NK-92 (cell line): Measurements from ENCODE around the gene RASGRF2.

ENCODE experiments used
- DNase-seq: peaks from one replicate; lab custom pipeline; 2025; ENCODE audit not compliant: unreplicated experiment; lab: John Stamatoyannopoulos, UW

Gene RASGRF2, protein sequence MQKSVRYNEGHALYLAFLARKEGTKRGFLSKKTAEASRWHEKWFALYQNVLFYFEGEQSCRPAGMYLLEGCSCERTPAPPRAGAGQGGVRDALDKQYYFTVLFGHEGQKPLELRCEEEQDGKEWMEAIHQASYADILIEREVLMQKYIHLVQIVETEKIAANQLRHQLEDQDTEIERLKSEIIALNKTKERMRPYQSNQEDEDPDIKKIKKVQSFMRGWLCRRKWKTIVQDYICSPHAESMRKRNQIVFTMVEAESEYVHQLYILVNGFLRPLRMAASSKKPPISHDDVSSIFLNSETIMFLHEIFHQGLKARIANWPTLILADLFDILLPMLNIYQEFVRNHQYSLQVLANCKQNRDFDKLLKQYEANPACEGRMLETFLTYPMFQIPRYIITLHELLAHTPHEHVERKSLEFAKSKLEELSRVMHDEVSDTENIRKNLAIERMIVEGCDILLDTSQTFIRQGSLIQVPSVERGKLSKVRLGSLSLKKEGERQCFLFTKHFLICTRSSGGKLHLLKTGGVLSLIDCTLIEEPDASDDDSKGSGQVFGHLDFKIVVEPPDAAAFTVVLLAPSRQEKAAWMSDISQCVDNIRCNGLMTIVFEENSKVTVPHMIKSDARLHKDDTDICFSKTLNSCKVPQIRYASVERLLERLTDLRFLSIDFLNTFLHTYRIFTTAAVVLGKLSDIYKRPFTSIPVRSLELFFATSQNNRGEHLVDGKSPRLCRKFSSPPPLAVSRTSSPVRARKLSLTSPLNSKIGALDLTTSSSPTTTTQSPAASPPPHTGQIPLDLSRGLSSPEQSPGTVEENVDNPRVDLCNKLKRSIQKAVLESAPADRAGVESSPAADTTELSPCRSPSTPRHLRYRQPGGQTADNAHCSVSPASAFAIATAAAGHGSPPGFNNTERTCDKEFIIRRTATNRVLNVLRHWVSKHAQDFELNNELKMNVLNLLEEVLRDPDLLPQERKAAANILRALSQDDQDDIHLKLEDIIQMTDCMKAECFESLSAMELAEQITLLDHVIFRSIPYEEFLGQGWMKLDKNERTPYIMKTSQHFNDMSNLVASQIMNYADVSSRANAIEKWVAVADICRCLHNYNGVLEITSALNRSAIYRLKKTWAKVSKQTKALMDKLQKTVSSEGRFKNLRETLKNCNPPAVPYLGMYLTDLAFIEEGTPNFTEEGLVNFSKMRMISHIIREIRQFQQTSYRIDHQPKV (N-terminal part only)

DNA sequence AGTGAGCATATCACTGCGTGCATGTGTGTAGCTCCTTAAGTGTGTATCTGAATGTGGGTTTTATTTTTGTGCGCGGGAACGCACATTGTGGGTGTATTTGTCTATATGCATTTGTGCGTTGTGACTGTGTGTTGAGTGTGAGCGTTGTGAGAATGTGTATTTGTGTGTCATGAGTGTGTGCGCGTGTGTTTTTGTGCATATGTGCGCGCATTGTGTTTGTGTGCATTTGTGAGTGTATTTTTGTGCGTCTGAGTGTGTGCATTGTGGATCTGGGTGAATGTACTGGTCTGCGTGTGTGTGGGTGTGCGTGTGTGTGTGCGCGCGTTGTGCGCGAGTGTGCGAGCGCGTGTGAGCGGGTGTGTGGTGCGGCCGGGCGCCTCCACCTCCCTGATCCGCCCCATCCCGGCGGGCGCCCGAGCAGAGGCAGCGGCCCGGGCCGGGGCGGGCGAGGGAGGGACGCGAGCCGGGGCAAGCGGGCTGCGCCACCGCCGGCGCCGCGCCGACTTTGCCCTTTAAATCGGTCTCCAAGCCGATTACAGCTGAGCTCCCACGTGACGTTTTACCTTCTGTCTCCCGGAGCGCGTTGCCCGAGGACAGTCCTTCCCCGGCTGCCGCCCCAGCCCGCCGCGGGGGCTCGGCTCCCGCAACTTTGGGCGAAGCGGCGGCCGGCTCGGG is at the start of gene RASGRF2:
TSS of gene RASGRF2 (plus strand) at position 596 of the 675 bp plus-strand sequence. CDS start 376 bp downstream, outside the sequence.
- DNase-seq, result no peak

DNA sequence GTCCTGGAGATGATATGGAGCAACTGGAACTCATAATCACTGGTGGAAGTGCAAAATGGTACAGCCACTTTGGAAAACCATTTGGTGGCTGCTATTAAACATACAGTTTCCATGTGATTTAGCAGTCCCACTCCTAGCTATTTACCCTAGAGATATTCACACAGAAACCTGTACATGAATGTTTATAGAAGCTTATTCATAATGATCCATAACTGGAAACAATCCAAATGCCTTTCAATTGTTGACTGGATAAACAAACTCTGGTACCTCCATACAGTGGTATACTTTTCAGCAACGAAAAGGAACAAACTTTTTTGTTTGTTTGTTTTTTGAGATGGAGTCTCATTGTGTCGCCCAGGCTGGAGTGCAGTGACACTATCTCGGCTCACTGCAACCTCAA is 47.7 kb upstream of the RASGRF2 start:
- no peak for DNase-seq

DNA sequence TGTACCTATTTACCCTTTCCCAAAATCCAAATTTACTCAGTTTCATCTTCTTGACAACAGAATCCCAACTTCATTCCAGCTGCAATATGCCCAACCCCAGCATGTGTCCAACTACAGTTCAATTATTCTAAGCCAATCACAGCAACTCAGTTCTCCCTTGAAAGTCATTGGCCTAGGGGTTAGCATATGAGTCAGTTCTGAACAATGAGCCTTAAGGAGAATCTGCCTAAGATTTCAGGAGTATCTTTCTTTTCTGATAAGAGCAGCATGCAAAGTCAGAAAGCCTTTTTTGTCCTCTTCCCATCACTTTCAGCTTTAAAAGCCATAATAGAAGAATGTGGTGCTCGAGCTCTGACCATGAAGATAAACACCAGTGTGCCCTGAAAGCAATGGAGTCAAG is 44.4 kb upstream of the RASGRF2 start:
- no peak for DNase-seq

DNA sequence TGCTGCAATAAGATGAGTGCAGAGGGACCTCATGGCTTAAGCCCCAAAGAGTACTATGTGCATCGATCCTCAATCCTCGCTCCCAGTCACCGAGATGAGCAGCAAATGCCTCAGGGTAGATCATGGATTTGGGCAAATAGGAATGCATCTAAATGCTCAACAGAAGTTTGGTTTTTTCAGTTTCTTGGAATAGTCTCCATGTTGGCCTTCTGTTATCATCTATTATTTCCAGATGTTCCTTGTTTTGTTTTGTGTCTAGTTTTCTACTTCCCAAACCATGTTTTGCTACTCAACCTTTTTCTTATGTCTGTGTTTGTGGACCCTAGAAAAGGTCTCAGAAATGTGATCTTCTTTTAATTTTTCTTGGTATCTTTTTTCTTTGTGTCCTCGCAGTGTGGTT is 43.5 kb upstream of the RASGRF2 start:
- no peak for DNase-seq

DNA sequence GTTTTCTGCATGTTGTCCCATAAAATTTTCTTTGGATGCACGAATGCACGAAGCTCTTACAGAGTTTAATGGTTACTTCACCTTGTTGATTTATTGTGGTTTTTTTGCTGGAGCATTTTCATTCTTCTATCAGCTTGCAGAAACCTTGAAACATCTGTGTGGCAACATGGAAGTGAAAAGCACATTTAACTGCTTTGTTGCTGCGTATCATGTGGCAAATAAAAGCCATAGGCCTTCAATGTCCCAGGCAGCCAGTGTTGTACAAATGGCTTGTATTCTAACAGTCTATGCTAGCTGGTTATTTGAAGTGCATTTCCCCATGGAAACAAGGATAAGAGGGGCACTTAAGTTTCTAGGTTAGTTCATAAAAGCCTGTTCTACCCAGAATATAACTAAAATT is 42.5 kb upstream of the RASGRF2 start:
- no peak for DNase-seq

DNA sequence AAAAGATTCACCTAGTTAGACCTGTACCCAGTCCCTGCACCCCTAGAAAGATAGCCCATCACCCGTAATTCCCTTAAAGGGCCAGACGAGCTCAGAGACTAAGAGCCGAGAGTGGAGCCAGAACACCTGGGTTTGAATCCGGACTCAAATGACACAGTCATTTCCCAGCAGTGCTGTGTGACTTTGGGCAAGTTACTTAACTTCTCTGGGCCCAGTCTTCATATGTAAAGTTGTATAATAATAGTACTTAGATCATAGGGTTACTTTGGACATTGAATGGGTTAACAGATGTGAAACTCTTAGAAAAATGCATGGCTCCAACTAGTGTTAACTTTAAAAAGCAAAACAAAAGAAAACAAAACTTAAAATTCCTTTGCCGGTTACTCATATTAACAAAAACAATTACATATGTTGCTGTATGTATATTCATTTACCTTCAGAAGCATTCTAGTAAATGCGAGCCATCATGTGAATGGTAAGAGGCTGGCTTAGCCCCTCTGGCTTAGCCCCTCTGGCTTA is 40.4 kb upstream of the RASGRF2 start:
- no peak for DNase-seq

DNA sequence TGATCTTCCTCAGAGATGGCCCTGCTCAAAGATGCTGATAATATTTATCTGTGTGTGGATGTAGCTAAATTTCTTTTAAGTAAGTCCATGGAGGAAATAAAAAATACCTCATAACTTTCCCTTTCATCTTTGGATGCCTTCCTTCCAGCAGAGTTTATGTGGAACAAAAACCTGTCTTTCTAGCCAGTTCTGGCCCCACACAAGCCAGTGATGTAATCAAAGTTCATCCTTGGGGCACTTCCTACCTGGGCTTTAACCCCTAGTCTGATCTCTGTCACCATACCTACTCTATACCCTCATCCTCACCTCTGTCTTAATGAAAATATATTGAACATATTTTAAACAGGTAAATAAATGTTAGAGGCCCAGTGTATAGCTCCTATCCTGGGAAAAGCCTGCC is 39.8 kb upstream of the RASGRF2 start:
- no peak for DNase-seq

DNA sequence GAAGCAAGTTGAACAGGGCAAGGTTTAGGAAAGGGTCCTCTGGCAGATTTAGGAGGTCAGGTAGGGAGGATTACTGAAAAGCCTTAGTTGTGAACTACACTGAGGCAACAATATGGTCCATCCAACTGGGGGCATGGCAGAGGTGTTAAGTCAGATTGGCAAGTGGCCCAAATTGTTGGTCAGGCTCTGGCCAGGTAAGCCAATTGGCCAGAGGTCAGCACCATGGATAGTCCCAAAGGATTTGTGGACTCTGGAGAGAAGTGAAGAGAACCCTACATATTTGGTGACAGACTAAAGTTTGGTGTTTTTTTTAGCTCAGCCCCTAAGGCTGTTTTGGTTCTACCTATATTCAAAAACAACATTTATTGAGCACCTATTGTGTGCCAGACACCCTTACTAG is 39.1 kb upstream of the RASGRF2 start:
- DNase-seq, result no peak

DNA sequence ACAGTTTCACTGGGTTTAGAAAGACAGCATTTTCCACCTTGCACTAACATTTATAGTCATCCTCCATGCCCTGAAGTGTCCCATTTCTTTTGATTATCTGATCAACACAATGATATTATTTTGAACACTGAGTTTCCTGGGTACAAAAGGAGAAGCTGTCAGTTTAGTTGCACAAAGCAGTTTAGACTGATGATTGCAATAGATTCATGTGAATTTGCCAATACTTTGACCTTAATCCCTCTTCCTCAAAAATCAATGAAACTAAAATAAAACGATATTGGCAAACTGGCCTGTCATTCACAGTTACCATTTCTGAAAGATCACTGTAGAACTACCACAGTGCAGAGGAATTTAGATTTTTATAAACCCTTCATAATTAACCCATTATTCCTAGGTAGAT is 34.2 kb upstream of the RASGRF2 start:
- DNase-seq, result no peak

DNA sequence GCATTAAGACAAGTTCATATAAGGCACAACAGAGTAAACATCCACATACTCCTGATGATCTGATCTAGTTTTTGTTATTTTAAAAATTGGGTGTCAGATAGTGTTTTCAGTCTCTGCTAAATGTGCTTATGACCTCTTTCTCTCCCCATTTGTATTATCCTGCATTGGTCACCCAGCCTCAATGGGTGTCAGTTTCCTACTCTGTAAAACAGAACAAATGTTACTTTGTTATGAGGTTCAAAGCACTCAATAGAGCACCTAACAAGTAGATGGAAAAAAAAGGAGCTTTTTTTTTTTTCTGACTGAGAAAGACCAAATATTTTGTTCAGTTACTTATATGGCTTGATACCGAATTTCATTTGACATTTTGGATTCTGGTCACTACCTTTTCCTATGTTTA is 33.6 kb upstream of the RASGRF2 start:
- no peak for DNase-seq

DNA sequence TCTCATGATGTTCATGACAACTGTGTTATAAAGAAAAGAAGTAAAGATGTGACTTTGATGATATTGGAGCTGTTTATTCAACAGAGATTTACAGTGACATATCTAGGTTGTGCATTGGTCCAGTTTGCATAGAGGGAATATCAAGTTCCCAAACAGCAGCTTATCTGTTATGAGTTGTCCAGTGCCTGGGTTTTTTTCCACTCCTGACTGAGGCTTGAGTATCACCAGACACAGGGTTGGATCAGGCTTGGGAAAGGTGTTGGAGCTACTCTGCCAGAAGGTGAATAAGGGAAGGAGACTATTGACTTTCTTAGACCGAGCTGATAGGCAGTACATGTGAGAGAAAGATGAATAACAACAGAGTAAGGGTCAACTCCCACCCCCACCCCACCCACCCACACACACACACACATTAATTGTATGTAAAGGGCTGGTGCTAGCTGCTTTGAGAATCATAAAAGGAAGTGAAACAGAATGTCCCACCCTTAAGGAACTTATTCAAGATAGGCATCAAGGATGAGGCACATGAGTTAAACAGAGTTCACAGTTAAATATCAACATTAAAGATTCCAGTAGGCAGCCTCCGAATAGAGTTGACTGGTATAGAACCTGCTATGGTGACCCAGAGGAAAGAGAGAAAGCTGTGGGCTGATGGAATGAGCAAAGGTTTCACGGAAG is 33.0 kb upstream of the RASGRF2 start:
- no peak for DNase-seq

DNA sequence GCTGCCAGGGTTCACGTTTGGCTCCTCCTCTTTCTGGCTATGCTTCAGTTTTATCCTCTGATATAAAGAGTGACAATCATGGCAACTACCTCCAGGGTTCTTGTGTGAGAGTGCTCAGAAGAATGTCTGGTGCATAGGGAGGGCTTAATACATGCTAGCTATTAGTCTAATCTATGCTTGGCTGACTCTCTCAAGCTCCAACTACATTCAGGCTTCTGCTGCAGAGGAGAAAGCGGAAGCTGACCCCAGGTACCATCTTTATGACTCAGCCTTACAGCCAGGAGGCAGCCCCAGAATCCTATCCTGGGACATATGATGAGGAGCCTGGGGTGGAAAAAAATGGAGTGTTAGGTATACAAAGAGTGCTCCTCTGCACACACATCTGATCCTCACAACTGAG is 32.1 kb upstream of the RASGRF2 start:
- DNase-seq, result no peak

DNA sequence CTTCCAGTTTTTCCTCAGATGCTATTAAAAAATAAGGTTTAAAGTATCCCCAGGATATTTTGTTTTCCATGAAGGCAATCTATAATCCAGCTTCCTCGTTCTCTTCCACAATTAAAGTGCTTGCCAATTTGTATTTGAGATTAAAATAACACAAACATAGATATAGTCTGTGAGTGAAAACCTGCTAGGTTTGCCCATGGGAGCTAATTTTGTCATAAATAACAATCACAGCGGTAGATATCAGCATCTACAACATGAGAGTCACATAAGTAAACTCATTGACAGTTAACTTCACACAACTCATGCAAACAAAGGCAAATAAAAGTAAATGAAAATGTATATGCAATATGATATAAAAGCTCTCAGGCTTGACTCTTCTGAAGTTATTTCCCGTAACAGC is 29.2 kb upstream of the RASGRF2 start:
- DNase-seq, result no peak

DNA sequence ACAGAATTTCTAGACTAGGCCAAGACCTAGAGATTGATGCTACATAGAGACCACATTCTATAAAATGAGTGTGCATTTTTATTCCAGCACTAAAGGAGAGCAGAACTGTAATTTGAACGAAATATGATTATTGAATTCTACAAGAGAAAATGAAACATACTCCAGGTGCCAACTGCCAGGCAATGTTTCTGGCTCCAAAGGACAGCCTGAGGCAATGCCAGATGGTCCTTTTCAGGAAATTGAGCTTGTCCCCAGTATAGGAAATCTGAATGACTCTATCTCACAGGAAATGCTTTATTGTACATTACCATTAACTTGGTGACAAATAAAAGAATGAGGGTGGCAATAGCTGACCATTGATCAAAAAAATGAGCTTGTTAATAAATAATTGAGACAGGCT is 28.8 kb upstream of the RASGRF2 start:
- no peak for DNase-seq

DNA sequence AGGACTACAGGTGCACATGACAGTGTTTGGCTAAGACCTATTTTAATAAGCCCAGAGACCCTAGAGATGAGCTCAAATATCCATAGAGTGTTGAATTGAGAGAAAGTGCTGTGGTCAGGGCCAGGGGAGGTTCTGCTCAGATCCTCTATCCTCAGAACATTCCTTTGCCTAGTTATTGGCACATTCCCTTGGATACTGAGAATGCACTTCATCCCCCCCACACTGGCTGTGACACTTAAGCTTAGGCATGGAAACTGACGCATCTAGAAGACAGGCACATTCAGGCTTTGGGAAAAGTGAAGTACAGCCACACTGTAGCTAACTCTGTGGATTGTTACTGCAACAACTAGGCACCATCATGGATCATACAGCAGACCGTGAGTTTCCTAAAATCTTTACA is 27.1 kb upstream of the RASGRF2 start:
- DNase-seq, result no peak

DNA sequence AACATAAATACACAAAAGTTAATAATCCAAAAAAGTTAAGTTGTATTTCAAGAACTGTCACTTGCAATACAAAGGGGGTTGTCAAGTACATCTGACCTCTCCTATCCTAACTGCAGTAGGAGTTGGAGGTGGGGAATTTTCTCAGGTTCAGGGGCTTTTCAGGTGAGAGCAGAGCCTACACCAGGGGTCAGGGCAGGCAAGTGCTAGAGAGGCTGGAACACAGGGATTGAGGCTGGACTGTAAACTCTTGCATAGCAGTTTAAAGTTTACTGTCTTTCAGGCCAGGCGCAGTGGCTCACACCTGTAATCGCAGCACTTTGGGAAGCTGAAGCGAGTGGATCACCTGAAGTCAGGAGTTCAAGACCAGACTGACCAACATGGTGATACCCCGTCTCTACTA is 25.4 kb upstream of the RASGRF2 start:
- DNase-seq, result no peak

DNA sequence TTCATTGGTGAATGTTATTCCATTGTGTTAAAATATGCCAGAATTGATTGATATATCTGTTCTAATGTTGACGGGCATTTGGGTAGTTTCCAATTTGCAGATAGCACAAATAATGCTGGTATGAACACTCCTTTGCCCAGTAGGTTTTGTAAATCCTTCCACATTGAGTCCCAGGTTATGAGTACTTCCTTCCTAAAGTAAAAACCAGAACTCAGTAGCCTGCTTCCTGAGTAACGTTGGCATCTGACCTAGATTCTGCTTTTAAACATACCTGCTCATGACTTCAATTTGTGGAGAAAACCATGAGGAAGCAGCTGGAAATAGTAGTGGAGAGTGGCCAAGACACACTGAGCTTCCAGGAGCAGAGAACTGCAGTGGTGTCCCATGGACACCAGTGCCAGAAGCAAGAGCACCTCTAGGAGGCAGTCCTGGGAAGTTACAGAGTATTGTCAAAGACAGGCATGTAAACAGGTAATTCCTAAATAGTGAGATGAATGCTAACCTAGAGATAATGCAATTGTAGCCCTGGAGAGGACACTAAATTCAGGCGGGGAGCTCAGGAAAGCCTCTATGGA is 24.3 kb upstream of the RASGRF2 start:
- no peak for DNase-seq

DNA sequence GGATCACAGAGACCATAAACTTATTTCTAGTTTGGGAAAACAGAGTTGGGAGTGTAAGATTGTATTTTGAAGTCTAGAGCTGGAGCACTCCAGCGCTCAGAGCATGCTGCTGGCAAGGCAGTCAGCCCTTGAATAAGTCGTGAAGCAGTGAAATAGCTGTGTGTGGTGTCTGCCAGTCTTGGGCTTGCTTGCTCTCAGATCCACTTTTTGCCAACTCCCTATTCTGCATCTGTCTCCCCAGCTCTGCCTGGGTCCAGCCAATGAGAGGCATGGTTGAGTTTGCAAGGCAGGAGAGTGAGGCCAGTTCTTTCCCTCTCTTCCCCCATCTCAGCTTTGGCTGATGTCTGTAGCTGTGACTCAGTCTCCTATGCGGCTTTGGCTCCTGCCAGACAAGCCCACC is 23.3 kb upstream of the RASGRF2 start:
- no peak for DNase-seq

DNA sequence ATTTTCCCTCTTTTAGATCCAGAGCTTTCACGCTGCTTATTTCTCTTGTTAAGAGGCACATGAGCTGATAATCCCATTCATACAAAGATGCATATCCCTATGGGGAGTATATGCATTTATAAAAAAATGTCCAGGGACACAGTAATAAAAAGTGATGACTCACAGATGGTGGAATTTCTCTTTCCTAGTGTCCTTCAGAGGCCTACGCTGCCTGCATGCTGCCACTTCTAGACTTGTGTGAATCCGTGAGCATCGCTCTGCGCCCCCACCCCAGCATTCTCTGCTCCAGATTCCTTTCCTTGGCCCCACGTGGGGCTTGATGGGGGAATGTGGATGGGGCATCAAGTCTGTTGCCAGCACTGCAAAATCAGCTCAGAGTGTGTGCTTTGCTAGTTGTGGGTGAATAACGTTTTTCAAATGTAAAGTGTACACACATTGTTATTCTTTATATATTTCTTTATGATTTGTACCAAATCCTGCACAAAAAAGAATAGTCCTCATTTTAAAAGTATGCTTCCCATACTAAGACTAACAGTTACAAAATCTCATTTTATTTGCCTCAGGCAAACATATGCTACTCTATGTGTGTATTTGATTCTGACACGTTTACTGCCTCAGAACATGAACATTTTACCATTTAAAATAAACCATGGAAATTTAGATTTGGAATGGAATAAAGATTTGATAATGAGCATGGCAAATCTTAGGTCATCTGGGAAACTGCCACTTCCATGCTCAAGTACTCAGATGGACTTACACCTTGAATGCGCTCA is 22.4 kb upstream of the RASGRF2 start:
- DNase-seq, result no peak
